ENCODE measurements around the gene NOP16.

NOP16 gene

DNA sequence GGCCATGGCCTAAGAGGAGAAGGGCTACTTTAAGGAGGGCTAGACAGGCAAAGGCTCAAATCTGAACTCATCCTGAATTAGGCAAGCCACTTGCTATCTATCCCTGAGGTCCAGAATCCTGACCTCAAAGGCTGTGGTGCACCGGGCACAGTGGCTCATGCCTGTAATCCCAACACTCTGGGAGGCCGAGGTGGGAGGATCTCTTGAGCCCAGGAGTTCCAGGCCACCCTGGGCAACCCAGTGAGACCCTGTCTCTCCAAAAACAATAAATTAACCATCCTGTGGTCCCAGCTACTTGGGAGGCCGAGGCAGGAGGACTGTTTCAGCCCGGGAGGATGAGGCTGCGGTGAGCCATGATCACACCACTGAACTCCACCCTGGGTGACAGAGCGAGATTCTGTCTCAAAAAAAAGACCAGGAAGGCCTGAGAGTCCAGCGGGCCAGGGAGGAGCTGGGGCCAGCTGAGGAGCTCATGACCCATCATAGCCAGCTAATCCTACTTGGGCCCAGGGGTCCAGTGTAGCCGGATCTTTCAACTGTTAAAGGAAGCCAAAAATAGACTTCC lies 4.0 kb downstream of the NOP16 start:
- DNase-seq: no peak

DNA sequence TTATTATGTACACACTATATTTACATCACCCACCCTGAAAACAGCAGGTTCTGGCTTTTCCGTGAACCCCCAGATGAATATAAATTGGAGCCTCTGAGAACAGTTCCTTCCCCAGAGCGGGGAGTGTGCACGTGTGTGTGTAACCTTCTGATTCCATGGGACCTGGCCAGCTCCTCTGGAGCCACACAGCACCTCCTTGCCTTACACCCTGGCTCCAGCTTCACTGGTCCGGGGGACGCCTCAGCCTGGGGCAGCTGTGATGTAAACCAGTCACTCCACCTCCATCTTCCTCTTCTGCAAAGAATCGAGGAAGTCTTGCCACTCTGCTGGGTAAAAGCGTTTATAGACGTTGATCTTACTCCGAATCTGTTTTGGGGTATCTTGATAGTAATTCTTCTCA lies 4.4 kb downstream of the NOP16 start:
- no peak for DNase-seq

DNA sequence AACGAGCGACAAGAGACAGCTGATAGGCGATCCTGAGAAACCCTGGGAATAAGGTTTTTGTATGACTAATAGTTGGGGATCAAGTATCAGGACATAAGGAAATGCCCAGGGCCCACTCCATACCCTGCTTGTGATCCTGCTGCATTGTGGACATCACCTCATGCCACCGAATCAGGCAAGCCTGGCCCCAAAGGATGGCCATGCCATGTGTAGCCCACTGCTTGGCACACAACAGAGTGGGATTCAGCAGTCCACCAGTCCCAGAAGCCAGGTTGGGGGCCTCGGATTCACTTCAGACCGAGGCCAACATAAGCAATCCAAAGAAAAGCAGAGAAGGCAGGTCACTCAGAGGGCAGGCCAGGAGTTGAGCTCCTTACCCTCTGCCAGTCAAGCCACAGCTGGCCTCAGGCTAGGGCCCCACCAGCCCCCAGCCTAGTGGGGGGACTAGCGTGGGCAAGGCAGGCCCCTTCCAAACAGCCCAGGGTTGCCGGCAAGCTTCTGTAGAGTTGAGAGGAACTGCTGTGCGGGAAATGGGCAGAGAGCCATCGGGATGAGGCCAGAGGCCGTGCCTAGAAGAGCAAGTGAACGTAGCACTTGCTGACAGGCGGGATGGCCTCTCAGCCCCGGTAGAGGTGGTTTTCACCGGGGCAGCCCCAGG lies 5.0 kb downstream of the NOP16 start:
- DNase-seq: no peak

DNA sequence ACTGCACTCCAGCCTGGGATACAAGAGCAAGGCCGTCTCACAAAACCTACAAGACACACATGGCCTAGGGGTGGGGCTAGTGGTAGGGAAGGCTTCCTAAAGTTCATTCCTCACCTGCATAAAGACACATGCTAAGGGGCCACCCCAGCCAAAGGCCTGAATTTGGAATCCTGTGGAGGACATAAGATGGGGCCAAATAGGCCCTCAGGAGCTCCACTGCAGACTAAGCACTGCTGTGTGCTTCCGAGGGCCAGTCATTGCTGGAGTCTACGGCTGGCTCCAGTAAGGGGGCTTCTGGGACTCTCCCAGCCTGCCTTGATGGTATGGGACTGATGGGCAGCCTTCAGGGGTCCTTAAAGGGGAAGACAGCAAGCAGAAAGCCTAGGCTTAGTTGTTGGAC lies 5.7 kb downstream of the NOP16 start:
- DNase-seq: no peak

DNA sequence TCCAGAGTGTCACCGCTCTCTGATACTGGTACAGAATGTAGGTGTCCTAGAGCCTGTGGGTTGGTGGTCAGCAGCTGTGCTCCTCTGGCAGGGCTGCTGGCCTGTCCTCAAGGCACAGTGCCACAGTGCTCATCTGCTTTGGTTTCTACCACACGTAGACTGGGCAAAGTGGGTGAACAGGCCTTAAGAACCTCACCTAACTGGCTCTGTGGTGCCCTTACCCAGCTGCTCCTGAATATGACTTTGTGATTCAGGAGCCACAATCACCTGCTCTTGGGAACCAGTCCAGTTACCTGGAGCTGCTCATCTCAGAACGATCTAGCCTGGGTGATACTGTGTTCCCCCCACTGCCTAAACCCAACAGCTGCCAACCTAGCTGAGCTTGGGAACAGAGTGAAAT lies 6.4 kb downstream of the NOP16 start:
- DNase-seq: no peak

DNA sequence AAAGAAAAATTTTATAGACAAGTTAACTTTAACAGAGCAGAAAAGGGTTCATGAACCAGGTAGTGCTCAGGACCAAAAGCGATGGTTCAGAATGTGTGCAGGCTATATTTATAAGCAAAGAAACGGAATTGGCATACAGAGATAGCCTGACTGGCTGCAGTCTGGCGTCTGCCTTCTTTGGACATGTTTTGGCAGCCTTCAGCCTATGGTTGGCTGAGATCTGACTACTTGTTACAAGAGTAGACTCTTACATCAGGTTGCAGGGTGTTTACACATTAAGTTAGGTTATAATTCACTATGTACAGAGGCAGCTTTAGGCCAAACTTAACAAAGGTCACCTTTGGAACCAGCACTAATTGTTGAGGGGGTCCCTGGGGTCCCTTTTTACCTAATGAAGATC lies 7.0 kb downstream of the NOP16 start:
- no peak for DNase-seq

DNA sequence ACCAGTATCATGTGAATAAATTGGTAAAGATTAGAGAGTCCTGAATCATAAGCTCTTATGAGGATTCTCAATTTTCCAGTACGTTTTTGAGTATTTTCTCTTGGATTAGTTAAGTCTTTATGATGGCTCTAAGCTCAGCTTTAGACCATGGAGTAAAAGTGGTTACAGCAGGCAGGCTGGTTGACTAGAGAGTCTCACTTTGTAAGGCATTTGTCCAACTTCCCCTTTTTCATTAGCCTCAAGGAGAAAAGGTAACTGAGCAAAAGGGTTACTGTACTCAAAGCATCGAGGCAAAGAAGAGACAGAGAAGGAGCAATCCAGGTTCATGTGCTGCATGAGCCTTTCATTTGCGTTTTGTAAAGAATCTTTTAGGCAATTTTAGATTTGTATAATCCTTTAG lies 8.5 kb downstream of the NOP16 start:
- no peak for DNase-seq

DNA sequence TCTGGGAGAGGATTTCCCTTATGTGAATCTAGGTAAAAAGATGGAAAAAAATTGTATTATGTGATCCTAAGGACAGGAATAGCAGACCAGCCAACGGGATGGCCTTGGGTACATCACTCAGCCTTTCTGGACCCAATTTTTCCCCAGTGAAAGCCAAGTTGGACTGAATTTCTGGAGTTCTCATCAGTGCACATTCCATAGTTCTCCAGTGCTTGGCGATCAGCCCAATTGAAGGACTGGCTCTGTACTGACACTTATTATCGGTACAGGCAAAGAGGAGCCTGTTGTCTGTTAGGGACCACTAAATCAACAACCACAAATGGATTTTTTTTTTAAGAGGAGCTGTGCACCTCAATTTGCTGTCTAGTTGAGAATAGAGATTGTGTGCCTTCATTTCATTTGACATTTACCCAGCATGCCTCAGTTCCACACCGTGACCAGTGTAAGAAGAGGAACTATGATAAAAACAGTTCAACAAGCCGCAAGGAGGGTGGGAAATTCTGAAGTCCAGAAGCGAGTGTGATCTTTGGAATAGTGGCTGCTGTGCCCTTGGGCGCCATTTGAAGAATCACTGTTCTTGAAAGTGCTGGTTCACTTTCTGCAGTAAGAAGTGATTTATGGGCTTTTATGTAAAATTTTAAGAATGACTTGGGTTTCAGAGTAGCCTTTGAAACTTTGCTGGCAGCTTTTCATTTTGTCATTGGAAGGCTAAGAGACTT lies 15.1 kb downstream of the NOP16 start:
- DNase-seq: peak; percentile 14

DNA sequence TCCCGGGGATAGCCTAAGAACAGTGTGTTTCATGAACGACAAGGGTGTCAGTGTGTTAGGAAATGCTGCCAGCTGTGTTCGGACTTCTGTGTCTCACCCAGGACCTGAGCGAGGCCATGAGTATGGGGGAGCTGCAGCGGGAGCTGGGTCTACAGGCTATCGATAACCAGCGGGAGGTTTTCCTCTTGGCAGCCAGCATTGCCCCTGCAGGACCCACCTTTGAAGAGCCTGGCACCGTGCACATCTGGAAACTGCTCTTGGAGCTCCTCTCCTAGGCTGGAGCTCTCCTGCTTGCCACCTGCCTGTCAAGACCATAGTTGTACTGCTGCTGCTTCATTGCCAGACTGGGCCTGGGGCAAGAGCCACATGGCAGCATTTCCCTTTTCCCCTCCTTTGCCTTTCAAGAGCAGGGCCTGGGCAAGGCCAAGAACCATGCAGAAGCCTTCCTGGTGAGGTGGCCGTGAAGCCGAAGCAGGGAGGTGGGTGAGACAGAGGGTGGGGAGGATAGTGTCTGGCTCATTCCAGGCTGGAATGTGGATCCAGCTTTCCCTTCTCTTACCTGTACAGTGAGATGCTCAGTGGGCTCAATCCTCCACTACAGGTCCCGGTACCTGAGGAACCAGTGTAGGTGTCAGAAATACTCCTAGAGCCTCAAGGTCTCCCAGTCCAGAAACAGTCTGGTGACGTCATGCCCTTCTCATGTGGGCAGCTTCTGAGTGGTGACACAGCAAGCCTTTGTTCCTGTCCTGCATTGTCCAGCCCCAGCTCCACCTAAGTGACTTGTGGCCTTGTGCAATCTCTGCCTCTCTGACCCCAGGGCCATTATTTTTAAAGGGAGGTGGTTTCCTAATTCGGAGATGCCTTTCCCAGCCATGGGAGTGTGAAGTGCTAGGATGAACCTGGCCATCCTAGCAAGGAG lies 16.5 kb downstream of the NOP16 start:
- DNase-seq: no peak

DNA sequence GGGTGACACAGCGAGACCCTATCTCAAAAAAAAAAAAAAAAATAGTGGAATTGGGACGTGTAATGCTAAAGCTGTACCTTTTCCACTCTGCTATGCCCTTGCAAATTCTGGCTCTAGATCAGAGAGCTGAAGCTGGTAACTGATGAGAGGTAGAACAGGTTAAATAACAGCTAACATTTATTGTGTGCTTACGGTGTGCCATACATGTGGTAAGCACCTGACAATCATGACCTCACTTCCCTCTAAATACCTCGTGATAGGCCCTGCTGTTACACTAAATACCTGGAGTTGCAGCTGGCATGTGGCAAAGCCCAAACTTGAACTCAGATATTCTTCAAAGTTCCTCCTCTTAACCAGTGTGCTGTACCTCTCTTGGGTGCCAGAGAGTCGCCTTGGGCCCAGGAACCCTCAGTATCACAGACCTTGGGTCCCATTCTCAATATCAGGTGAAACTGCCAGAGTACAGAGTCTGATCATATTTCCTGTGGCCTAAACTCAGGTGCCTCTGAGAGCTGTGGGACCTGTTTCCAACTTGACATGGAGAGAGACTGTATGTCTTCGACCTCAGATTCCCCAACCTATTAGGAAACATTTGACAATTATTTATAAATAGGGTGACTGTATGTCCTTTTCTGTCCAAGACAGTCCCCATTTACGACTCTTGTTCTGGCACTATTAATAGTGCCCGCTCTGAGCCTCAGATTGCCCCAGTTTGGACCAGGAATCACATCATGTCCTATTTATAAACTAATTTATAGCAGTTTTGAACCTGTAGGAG lies 18.3 kb downstream of the NOP16 start:
- no peak for DNase-seq

DNA sequence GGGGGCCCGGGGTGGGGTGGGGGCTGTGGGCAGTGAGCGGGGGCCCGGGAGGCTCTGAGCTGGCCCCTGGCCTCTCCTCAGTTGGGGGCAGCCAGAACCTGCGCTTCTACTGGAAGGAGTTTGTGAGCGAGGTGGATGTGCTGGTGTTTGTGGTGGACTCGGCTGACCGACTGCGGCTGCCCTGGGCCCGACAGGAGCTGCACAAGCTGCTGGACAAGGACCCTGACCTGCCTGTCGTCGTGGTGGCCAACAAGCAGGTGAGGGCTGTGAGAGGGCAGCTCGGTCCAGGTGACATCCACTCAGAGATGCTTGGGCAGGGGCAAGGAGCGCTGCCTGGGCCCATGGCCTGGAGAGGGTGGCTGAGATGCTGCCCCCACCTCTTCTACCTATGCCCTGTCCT lies 19.7 kb downstream of the NOP16 start:
- DNase-seq: no peak

DNA sequence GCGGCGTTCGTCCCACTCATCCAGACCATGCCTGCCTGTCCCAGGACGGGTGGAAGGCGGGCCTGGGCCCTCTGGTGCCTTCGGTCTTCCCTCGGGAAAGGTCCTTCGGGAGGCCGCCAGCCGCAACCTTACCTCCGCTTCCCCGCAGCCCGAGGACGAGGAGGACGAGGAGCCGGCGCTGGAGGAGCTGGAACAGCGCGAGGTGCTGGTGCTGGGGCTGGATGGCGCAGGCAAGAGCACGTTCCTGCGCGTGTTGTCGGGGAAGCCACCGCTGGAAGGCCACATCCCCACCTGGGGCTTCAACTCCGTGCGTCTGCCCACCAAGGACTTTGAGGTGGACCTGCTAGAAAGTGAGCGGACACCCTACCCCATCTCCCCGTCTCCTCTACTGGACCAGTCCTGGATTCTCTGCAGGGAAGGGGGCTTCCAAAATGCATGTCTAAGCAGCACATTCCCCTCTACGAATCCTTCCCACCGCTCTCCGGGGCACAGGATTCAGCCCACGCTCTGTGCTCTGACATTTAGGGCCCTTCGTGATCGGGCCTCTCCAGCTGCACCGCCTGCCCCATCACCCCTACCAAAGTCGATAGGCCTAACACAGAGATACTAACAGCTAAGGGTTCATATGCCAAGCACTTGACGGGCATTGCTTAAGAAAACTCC lies 22.0 kb downstream of the NOP16 start:
- no peak for DNase-seq

DNA sequence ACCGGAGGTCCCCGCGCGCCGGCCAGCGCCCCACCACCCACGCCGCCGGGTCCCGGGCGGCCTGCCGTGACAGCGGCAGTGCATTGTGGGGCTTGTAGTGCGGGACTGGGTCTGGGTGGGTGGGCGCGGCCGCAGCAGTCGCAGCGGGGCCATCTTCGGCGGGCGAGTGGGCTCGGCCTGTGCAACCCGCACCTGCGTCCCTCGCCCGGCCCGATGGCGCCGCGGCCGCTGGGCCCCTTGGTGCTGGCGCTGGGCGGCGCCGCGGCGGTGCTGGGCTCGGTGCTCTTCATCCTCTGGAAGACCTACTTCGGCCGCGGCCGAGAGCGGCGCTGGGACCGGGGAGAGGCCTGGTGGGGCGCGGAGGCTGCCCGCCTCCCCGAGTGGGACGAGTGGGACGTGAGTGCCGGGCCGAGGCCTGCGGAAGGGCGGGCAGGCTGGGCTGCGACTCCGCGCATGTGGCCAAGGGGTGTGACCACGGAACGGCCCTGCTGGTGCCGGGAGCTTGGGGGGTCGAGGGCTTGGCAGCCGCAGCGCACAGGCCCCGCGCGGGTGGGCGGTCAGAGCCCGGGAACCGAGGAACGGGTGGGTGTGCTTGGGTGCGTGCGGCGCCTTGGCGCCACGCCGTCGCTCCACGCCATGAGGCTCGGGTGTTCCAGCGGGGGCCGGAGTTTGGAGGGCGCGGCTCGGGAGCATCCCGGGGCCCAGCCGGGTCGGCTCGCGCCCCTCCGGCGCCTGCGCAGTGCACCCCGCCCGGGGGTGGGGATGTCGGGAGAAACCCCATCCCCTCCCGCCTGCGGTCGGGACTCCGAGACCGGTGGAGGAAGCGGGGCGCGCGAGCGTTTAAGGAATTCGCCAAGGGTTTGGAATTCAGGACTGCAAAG lies 22.8 kb downstream of the NOP16 start, which contains the start of gene ARL10:
Gene ARL10 (plus strand): TSS at position 137 of the 881 bp plus-strand sequence. CDS start 77 bp downstream, at position 214.
- DNase-seq: peak; percentile 73

DNA sequence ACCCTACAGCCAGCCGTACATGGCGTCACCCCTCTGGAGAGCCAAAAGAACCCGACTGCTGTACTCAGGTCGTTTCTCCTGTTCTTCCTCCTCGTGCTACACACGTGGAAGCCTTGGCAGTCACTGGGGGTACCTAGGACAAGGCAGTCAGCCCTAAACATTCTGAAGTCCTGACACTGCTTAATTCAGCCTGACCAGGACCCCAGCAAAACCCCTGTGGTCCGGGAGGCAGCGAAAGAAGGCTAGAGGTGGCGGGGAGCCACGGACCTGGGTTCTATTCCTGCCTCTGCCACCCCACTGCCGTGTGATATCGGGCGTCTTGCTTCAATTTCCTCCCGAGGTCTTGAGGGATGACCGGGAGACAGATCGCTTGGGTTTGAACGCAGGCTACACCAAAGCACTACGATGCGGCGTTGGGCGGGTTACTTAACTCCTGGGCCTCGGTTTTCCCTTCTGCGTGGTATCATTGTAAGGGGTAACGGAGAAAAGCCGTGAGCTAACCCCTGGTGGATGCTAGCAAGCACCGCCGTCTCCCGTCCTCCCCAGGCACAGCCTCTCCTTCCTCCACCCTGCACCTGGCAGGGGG lies 23.5 kb downstream of the NOP16 start:
- no peak for DNase-seq

DNA sequence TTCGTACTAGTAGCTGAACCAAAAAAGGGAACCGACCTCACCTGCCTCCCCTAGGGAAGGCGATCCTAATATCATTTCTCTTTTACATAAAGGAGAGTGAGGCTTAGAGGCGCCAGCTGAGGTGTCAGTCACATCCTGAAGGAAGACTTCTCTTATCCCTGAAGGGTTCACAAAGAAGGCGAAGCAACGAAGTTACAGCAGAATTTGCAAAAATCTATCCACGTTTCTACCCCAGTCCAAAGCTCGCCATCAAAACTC lies 26.2 kb downstream of the NOP16 start:
- no peak for DNase-seq

DNA sequence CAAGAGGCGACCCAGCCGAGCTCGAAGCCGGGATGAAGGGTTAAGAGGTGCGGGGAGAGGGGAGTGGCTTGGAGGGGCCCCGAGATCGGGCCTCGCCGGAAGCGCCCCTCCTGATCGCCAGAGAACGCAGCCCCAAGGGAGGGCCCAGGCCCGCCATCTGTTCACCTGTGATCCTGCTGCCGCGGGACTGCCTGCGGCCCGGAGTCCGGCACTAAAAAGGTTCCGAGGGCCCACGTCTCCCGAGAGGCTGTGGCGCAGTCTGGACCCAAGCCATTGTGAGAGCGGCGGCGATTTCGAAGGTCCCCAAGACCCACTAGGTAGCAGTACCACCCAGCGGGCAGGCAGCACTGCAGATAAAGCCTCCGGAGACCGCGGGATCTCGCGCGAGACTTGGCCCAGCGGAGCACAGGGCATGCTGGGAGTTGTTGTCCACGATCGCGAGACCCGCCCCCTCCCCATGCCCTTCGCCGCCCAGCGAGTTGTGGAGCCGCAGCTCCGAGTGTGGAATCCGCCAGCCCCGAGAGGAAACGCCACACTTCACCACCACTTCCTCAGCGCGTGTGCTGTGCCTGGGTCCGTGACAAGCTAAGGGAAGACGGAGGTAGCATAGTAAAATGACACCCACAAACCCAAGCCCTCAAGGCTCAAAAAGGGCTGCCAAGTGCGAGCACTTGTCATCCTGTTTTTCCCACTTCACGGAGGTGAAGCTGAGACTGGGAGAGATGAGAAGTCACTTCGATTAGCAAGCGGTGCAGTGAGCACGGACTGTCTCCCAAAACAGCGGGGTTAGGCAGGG lies 26.8 kb downstream of the NOP16 start, which contains the start of gene KIAA1191:
Gene KIAA1191 (minus strand): TSS at position 328 of the 796 bp plus-strand sequence. CDS start 2,256 bp downstream, outside the sequence.
- peak; percentile 86 for DNase-seq

DNA sequence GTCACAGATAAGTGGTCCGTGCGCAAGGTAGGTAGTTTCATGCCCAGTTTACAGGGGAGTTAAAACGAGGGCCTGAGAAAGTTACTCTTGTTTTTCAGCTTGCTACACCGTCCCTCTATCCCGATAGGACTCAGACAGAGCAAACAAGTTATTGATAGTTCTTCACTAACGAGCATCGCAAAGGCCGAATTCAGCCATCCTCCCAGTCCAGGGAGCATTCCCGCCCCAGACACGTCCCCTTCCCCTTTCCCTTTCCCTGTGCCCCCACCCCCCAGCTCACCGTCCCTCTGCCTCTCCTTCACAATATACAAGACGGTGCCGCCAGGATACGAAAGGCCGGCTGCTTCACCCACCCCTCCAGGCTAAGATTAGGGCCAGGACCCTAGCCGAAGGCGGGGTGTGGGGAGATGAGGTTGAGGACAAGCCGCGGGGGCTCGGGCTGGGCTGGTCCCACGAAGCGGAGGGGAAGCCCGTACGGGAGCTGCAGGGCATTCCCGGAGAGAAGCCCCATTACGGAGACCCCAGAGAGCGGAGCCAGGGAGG lies 27.4 kb downstream of the NOP16 start:
- DNase-seq: peak; percentile 3

DNA sequence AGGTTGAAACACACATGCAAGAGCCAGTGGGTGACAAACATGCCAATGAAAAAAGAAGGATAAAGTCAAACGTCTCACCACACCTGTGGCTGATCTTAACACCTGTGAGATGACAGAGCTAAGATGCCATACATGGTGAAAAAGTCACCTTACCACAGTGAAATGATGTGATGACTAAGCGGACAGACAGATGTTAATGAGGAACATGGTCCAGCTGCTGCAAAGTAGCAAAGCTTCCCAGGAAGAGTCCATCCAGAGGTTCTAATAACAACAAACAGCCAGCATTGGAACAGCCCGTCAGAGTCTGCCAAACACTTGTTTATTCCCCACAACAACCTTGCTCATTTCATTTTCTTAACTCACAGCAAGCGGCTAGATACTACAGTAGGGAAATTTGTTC lies 28.7 kb downstream of the NOP16 start:
- DNase-seq: no peak

DNA sequence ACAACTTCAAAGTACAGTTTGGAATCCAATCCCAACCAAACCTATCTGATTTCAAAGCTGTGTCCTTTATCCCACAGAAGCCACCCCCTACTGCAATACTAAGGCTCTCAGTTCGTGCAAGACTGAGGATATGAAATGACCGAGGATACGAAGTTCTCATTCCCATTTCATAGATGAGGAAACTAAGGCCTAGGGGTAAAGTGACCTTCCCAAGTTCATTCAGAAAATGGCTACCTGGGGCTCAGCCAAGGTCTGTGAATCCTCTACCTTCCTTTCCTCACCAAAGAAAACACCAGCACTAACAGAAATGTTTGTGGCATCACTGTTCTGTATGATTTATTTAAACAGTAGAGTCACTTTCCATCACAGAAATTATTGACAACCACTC lies 32.2 kb downstream of the NOP16 start:
- no peak for DNase-seq
